GM12878 (cell line): ENCODE measurements around the gene FDX2. TPM values are rescaled to one million over a fixed set of nuclear protein-coding genes. Genes with fewer than 3 reads are reported as not detected.

Experiments used
- CBX3 ChIP-seq: fragments of 200-600 bp; sonication (generic); IDR thresholded peaks from 2 replicates; pipeline ENCODE4 v1.6.1; 2016; ENCODE audit warnings: low read depth, borderline replicate concordance
- CHD1 ChIP-seq: IDR thresholded peaks from 2 replicates; pipeline ENCODE4 v1.6.1; 2012; ENCODE audit warnings: low read depth, low read length, improper control_type of control experiment
- ETV6 ChIP-seq, 2 experiments: fragments of 450-650 bp in 1 of 2; IDR thresholded peaks in 1 of 2; conservative IDR thresholded peaks in 1 of 2; 2 replicates each; pipeline ENCODE4 v1.6.1; 2014; ENCODE audit warnings: antibody characterized with exemption in 1 of 2, borderline replicate concordance in 1 of 2, low read depth in 1 of 2, mild to moderate bottlenecking in 1 of 2, moderate library complexity in 1 of 2
- EZH2 ChIP-seq: IDR thresholded peaks from 2 replicates; pipeline ENCODE4 v1.6.1; 2012; ENCODE audit warnings: low read depth, mild to moderate bottlenecking, control low read depth, inconsistent platforms, low read length, borderline replicate concordance; ENCODE audit not compliant: control insufficient read depth
- GATAD2B ChIP-seq: fragments of 450-650 bp; conservative IDR thresholded peaks from 2 replicates; pipeline ENCODE4 v1.6.1; 2017; ENCODE audit warnings: low read depth, mild to moderate bottlenecking, moderate library complexity
- HCFC1 ChIP-seq: fragments of 150-350 bp; IDR thresholded peaks from 2 replicates; pipeline ENCODE4 v1.6.1; 2014; ENCODE audit warnings: low read length
- HDAC2 ChIP-seq: fragments of 200-600 bp; sonication (generic); IDR thresholded peaks from 2 replicates; pipeline ENCODE4 v1.6.1; 2017
- NFIC ChIP-seq: IDR thresholded peaks from 2 replicates; pipeline ENCODE4 v1.6.1; 2012; ENCODE audit warnings: low read depth, mild to moderate bottlenecking, inconsistent platforms, low read length, moderate library complexity
- PAX8 ChIP-seq: fragments of 450-650 bp; IDR thresholded peaks from 2 replicates; pipeline ENCODE4 v1.6.1; 2017; ENCODE audit warnings: mild to moderate bottlenecking, moderate library complexity
- PRDM15 ChIP-seq: fragments of 450-650 bp; formaldehyde crosslinking; IDR thresholded peaks from 2 replicates; pipeline ENCODE4 v1.4.0; 2020; ENCODE audit warnings: mild to moderate bottlenecking, moderate library complexity
- RAD51 ChIP-seq: fragments of 450-650 bp; IDR thresholded peaks from 2 replicates; pipeline ENCODE4 v1.6.1; 2016; ENCODE audit warnings: moderate library complexity, mild to moderate bottlenecking, inconsistent platforms
- SIN3A ChIP-seq: IDR thresholded peaks from 2 replicates; pipeline ENCODE4 v1.6.1; 2012; ENCODE audit warnings: low read depth, low read length, improper control_type of control experiment
- SKIL ChIP-seq: fragments of 450-650 bp; IDR thresholded peaks from 2 replicates; pipeline ENCODE4 v1.6.1; 2017; ENCODE audit warnings: mild to moderate bottlenecking, low read depth, inconsistent platforms; ENCODE audit not compliant: poor library complexity, severe bottlenecking
- SMAD1 ChIP-seq: fragments of 450-650 bp; IDR thresholded peaks from 2 replicates; pipeline ENCODE4 v1.6.1; 2018; ENCODE audit warnings: mild to moderate bottlenecking, low read depth; ENCODE audit not compliant: partially characterized antibody
- ZNF687 ChIP-seq: fragments of 450-650 bp; IDR thresholded peaks from 2 replicates; pipeline ENCODE4 v1.6.1; 2017; ENCODE audit warnings: mild to moderate bottlenecking, moderate library complexity
- polyA plus RNA-seq, 11 experiments: library from polyadenylated mRNA; depleted of rRNA in 4 of 11; unstranded in 6 of 11; stranded (reverse) in 5 of 11; fragments of >200 nt; fragmentation: Nextera tagmentation in 4 of 11; fragmentation: Illumina TruSeq in 1 of 11; extraction: Ambion mirVana in 4 of 11; extraction: Trizol in 1 of 11; gene quantifications; 1 replicate in 1 of 11; 2 replicates in 10 of 11; pipeline versions ENCODE4 v1.2.1 to v1.2.3, GENCODE V29; 2011 to 2016; ENCODE audit warnings: inconsistent platforms in 2 of 11, missing spikeins in 2 of 11, low read depth in 1 of 11
- total RNA-seq, 4 experiments: library from RNA; depleted of rRNA in 3 of 4; stranded (reverse); fragments of >200 nt in 3 of 4; fragmentation: Illumina TruSeq in 1 of 4; extraction: Trizol in 1 of 4; gene quantifications; 2 replicates each; pipeline versions ENCODE4 v1.2.1 to v1.2.3, GENCODE V29; 2013 to 2021
- TF ChIP-seq, protein P1 (sequence below): fragments of 450-650 bp; formaldehyde crosslinking; IDR thresholded peaks from 2 replicates; pipeline ENCODE4 v1.4.0; 2022; ENCODE audit warnings: mild to moderate bottlenecking, moderate library complexity

The FDX2 gene
- total and polyA plus RNA-seq, 10 of the 15 experiments (the other 5 are each of a cell fraction or from before 2014, with no cell fraction given), result 1.4 to 50.4 (median 24.7) TPM

GRCh38 chr19:10332965-10333757 lies 17.3 kb upstream of the FDX2 start, which contains the start of gene RAVER1 (continued):
- TF ChIP-seq, protein P1, sequence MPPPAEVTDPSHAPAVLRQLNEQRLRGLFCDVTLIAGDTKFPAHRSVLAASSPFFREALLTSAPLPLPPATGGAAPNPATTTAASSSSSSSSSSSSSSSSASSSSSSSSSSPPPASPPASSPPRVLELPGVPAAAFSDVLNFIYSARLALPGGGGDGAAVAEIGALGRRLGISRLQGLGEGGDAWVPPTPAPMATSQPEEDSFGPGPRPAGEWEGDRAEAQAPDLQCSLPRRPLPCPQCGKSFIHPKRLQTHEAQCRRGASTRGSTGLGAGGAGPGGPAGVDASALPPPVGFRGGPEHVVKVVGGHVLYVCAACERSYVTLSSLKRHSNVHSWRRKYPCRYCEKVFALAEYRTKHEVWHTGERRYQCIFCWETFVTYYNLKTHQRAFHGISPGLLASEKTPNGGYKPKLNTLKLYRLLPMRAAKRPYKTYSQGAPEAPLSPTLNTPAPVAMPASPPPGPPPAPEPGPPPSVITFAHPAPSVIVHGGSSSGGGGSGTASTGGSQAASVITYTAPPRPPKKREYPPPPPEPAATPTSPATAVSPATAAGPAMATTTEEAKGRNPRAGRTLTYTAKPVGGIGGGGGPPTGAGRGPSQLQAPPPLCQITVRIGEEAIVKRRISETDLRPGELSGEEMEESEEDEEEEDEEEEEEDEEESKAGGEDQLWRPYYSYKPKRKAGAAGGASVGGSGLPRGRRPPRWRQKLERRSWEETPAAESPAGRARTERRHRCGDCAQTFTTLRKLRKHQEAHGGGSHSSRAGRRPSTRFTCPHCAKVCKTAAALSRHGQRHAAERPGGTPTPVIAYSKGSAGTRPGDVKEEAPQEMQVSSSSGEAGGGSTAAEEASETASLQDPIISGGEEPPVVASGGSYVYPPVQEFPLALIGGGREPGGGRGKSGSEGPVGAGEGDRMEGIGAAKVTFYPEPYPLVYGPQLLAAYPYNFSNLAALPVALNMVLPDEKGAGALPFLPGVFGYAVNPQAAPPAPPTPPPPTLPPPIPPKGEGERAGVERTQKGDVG (CRISPR knock-in tag), result no peak
- TF ChIP-seq ZNF687 (no peak), CHD1 (peak; percentile 97), ETV6 (conservative IDR thresholded peaks at IDR 0.05 in 1 of 2, IDR thresholded peaks at IDR 0.05 in 1 of 2; ENCODE audit: borderline replicate concordance in 1 of 2, low read depth in 1 of 2) (no peak), HDAC2 (no peak), PRDM15 (CRISPR knock-in tag) (no peak), HCFC1 (no peak; the same call in none of the 2 replicates), GATAD2B (peak; percentile 62), NFIC (no peak), PAX8 (no peak), CBX3 (no peak), SKIL (peak; percentile 63), SIN3A (peak; percentile 70; the same call in 1 of the 2 replicates), SMAD1 (no peak), EZH2 (no peak), RAD51 (no peak)
